Measurements from ENCODE around the gene ATP6V1A. TPM values are rescaled to one million over a fixed set of nuclear protein-coding genes. Genes with fewer than 3 reads are reported as not detected.

ATP6V1A gene
- total and polyA plus RNA-seq, 10 donors, result 13.3 to 109 (median 81.8) TPM

- TF ChIP-seq, protein P1, sequence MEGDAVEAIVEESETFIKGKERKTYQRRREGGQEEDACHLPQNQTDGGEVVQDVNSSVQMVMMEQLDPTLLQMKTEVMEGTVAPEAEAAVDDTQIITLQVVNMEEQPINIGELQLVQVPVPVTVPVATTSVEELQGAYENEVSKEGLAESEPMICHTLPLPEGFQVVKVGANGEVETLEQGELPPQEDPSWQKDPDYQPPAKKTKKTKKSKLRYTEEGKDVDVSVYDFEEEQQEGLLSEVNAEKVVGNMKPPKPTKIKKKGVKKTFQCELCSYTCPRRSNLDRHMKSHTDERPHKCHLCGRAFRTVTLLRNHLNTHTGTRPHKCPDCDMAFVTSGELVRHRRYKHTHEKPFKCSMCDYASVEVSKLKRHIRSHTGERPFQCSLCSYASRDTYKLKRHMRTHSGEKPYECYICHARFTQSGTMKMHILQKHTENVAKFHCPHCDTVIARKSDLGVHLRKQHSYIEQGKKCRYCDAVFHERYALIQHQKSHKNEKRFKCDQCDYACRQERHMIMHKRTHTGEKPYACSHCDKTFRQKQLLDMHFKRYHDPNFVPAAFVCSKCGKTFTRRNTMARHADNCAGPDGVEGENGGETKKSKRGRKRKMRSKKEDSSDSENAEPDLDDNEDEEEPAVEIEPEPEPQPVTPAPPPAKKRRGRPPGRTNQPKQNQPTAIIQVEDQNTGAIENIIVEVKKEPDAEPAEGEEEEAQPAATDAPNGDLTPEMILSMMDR (IDR thresholded peaks at IDR 0.05 in 8 of 11, conservative IDR thresholded peaks at IDR 0.05 in 3 of 11), result no peak
- TF ChIP-seq POLR2AphosphoS5 (IDR thresholded peaks at IDR 0.05) (no peak), POLR2A (IDR thresholded peaks at IDR 0.05) (no peak)
- Histone ChIP-seq H3K4me3 (no peak overlapping the region), H3K4me1 (peaks cover 0 to 13% (median 0%) of the 10 kb centered on the region in 6 donors), H3K9me3 (no peaks in the 10 kb centered on the region), H3K36me3 (peaks cover 0 to 31% (median 0%) of the 10 kb centered on the region in 6 donors), H3K27me3 (replicated peaks in 1 of 7) (no peaks in the 10 kb centered on the region), H3K27ac (no peak overlapping the region)
- no peak for DNase-seq
- intact Hi-C loops (cut with DNase I; ENCODE audit: low total_unique reads), result no loop called here
These were observed 22.7 kb downstream of the ATP6V1A start for GRCh38 chr3:113769551-113769950.

GRCh38 chr3:113771993-113772392 lies 25.2 kb downstream of the ATP6V1A start:
- Histone ChIP-seq H3K4me1 (peaks cover 0 to 13% (median 0%) of the 10 kb centered on the region in 6 donors), H3K27ac (no peak overlapping the region), H3K4me3 (no peak overlapping the region), H3K36me3 (peaks cover 0 to 21% (median 0%) of the 10 kb centered on the region in 6 donors), H3K9me3 (no peaks in the 10 kb centered on the region), H3K27me3 (replicated peaks in 1 of 7) (no peaks in the 10 kb centered on the region)
- no peak for DNase-seq
- intact Hi-C loops (cut with DNase I; ENCODE audit: low total_unique reads), result no loop called here
- TF ChIP-seq POLR2AphosphoS5 (IDR thresholded peaks at IDR 0.05) (no peak), POLR2A (IDR thresholded peaks at IDR 0.05) (no peak)
- TF ChIP-seq, protein P1 (IDR thresholded peaks at IDR 0.05 in 8 of 11, conservative IDR thresholded peaks at IDR 0.05 in 3 of 11), result no peak

- no peak overlapping the region for H3K27ac ChIP-seq
- peaks cover 0 to 16% (median 0%) of the 10 kb centered on the region in 6 donors for H3K36me3 ChIP-seq
- intact Hi-C loops (cut with DNase I; ENCODE audit: low total_unique reads), result no loop called here
- no peaks in the 10 kb centered on the region for H3K9me3 ChIP-seq
- 67 to 77% (median 74%) methylated on average over 3 of the region's 3 CpGs for WGBS, 5 donors
- H3K4me1 ChIP-seq, result peaks cover 0 to 7% (median 0%) of the 10 kb centered on the region in 6 donors
- no peaks in the 10 kb centered on the region for H3K27me3 ChIP-seq (replicated peaks in 1 of 7)
- no peak overlapping the region for H3K4me3 ChIP-seq
- no peak for DNase-seq
- TF ChIP-seq, protein P1 (IDR thresholded peaks at IDR 0.05 in 8 of 11, conservative IDR thresholded peaks at IDR 0.05 in 3 of 11), result no peak
- TF ChIP-seq POLR2A (IDR thresholded peaks at IDR 0.05) (no peak), POLR2AphosphoS5 (IDR thresholded peaks at IDR 0.05) (no peak)
These were observed 26.5 kb downstream of the ATP6V1A start for GRCh38 chr3:113773381-113773780.

GRCh38 chr3:113775516-113775915 lies 28.7 kb downstream of the ATP6V1A start:
- Histone ChIP-seq H3K9me3 (no peaks in the 10 kb centered on the region), H3K4me1 (peaks cover 0 to 4% (median 0%) of the 10 kb centered on the region in 6 donors), H3K27me3 (replicated peaks in 1 of 7) (no peaks in the 10 kb centered on the region), H3K36me3 (peaks cover 0 to 20% (median 0%) of the 10 kb centered on the region in 6 donors), H3K4me3 (no peak overlapping the region), H3K27ac (no peak overlapping the region)
- TF ChIP-seq POLR2AphosphoS5 (IDR thresholded peaks at IDR 0.05) (no peak), POLR2A (IDR thresholded peaks at IDR 0.05) (no peak)
- TF ChIP-seq, protein P1 (IDR thresholded peaks at IDR 0.05 in 8 of 11, conservative IDR thresholded peaks at IDR 0.05 in 3 of 11), result no peak
- WGBS, 5 donors, result 86 to 99% (median 90%) methylated on average over 1 of the region's 1 CpG
- intact Hi-C loops (cut with DNase I; ENCODE audit: low total_unique reads), result no loop called here
- no peak for DNase-seq

Measured in spleen (tissue), 11 donors.